HCT116 (cell line): Measurements from ENCODE around the gene NFATC3. TPM values are rescaled to one million over a fixed set of nuclear protein-coding genes. Genes with fewer than 3 reads are reported as not detected.

Source experiments
- ATAC-seq: fragments of 200-7000 bp; cut with Tn5 transposase; 2 replicates; pipeline ENCODE4 v1.9.1; 2020; ENCODE audit warnings: mild to moderate bottlenecking, moderate library complexity
- BruUV-seq: library from RNA; stranded (reverse); fragments of 400-500 nt; replicated peaks from 2 replicates; lab custom pipeline; 2021; lab: Mats Ljungman, UMichigan
- CTCF ChIA-PET: fragments of 300-600 bp; sonication (Branson Sonifier 250); formaldehyde crosslinking; loops from one replicate; lab custom pipeline; 2021; ENCODE audit warnings: antibody characterized with exemption; lab: Charles Lee
- POLR2A ChIA-PET: fragments of 300-600, 350-600 bp; sonication (Branson Sonifier 250); formaldehyde crosslinking; loops from one replicate; lab custom pipeline; 2021; ENCODE audit warnings: antibody characterized with exemption; lab: Charles Lee
- RAD21 ChIA-PET, 2 experiments: fragments of 300-600 bp; sonication (Branson Sonifier 250); formaldehyde crosslinking; loops; one replicate each; lab custom pipeline; 2023; ENCODE audit warnings: low total read pairs in 2 of 2; ENCODE audit not compliant: uncharacterized antibody in 2 of 2, unreplicated experiment in 2 of 2, low non-redundant PET in 1 of 2; lab: Charles Lee
- DNase-seq: peaks from one replicate; pipeline ENCODE4 v3.0.0-alpha.2; 2010; ENCODE audit warnings: low read depth, low spot score
- H2AFZ ChIP-seq: fragments of 200-600 bp; shearing (Covaris generic), sonication (generic); 2 replicates; pipeline ENCODE4 v1.6.1; 2017; ENCODE audit warnings: low read depth, mixed run types, mixed read lengths, antibody characterized with exemption, low read length; ENCODE audit not compliant: poor library complexity, severe bottlenecking
- H3K27ac ChIP-seq: 2 replicates; pipeline ENCODE4 v1.5.1; 2012; ENCODE audit warnings: low read depth, low read length
- H3K27me3 ChIP-seq: fragments of 200-600 bp; sonication (generic); 2 replicates; pipeline ENCODE4 v1.6.1; 2016; ENCODE audit warnings: mixed run types, low read length, mixed read lengths; ENCODE audit not compliant: insufficient read depth
- H3K36me3 ChIP-seq, 2 experiments: fragments of 200-500 bp in 1 of 2; fragments of 200-600 bp in 1 of 2; sonication (Bioruptor generic) in 1 of 2; sonication (generic) in 1 of 2; 2 replicates each; pipeline versions ENCODE4 v1.5.1 to v1.6.1; 2014 to 2016; ENCODE audit warnings: low read length in 2 of 2, inconsistent platforms in 1 of 2, mixed read lengths in 1 of 2, mixed run types in 1 of 2; ENCODE audit not compliant: insufficient read depth in 2 of 2, control insufficient read depth in 1 of 2
- H3K4me1 ChIP-seq, 2 experiments: fragments of 200-600 bp in 1 of 2; sonication (generic) in 1 of 2; 2 replicates each; pipeline versions ENCODE4 v1.5.1 to v1.6.1; 2012 to 2017; ENCODE audit warnings: low read length in 2 of 2, inconsistent platforms in 1 of 2, mild to moderate bottlenecking in 1 of 2, mixed read lengths in 1 of 2, mixed run types in 1 of 2, moderate library complexity in 1 of 2; ENCODE audit not compliant: insufficient read depth in 2 of 2, control insufficient read depth in 1 of 2
- H3K4me2 ChIP-seq: fragments of 200-600 bp; sonication (generic); 2 replicates; pipeline ENCODE4 v1.6.1; 2017; ENCODE audit warnings: mixed run types, low read length, mixed read lengths
- H3K4me3 ChIP-seq, 2 experiments: fragments of 200-600 bp in 1 of 2; sonication (generic) in 1 of 2; replicated peaks in 1 of 2; 2 replicates each; pipeline ENCODE4 v1.5.1; 2011 to 2016; ENCODE audit warnings: low read length in 2 of 2, control low read depth in 1 of 2, low read depth in 1 of 2, mild to moderate bottlenecking in 1 of 2, mixed read lengths in 1 of 2, mixed run types in 1 of 2
- H3K79me2 ChIP-seq: fragments of 200-600 bp; sonication (generic); 2 replicates; pipeline ENCODE4 v1.6.1; 2017; ENCODE audit warnings: mild to moderate bottlenecking, mixed run types, low read length, moderate library complexity, mixed read lengths; ENCODE audit not compliant: insufficient read depth
- H3K9ac ChIP-seq: fragments of 200-600 bp; sonication (generic); 2 replicates; pipeline ENCODE4 v1.6.1; 2016; ENCODE audit warnings: low read length, mixed read lengths
- H3K9me2 ChIP-seq: fragments of 200-600 bp; sonication (generic), shearing (Covaris generic); 2 replicates; pipeline ENCODE4 v1.6.1; 2017; ENCODE audit warnings: mixed run types, mild to moderate bottlenecking, moderate library complexity; ENCODE audit not compliant: insufficient read depth
- H3K9me3 ChIP-seq, 2 experiments: fragments of 200-500 bp in 1 of 2; fragments of 200-600 bp in 1 of 2; sonication (Bioruptor generic) in 1 of 2; sonication (generic) in 1 of 2; 2 replicates each; pipeline ENCODE4 v1.6.1; 2014 to 2017; ENCODE audit warnings: low read length in 2 of 2, mixed read lengths in 2 of 2, inconsistent platforms in 1 of 2, low read depth in 1 of 2, mild to moderate bottlenecking in 1 of 2, mixed run types in 1 of 2, moderate library complexity in 1 of 2; ENCODE audit not compliant: control insufficient read depth in 1 of 2, insufficient read depth in 1 of 2
- H4K20me1 ChIP-seq: fragments of 200-600 bp; sonication (generic), shearing (Covaris generic); 2 replicates; pipeline ENCODE4 v1.6.1; 2017; ENCODE audit warnings: mixed run types, mild to moderate bottlenecking, moderate library complexity; ENCODE audit not compliant: insufficient read depth
- CEBPB ChIP-seq: IDR thresholded peaks from 2 replicates; pipeline ENCODE4 v1.6.1; 2012; ENCODE audit warnings: low read depth
- CTCF ChIP-seq, 3 experiments: fragments of 200-600 bp in 1 of 3; sonication (generic) in 1 of 3; IDR thresholded peaks in 2 of 3; conservative IDR thresholded peaks in 1 of 3; 2 replicates each; pipeline ENCODE4 v1.5.1; 2012 to 2017; ENCODE audit warnings: low read depth in 2 of 3, low read length in 2 of 3, antibody characterized with exemption in 1 of 3, borderline replicate concordance in 1 of 3, control low read depth in 1 of 3, mild to moderate bottlenecking in 1 of 3, mixed read lengths in 1 of 3, mixed run types in 1 of 3, moderate library complexity in 1 of 3; ENCODE audit not compliant: insufficient read depth in 1 of 3
- ELF1 ChIP-seq: IDR thresholded peaks from 2 replicates; pipeline ENCODE4 v1.6.1; 2012; ENCODE audit warnings: low read depth, borderline replicate concordance
- ZNF274 ChIP-seq: fragments of 200-500 bp; sonication (Bioruptor generic); IDR thresholded peaks from 2 replicates; pipeline ENCODE4 v1.6.1; 2014; ENCODE audit warnings: mild to moderate bottlenecking, low read depth, low read length, inconsistent platforms
- intact Hi-C: fragments of 100-400 bp; cut with micrococcal nuclease; formaldehyde crosslinking; loops from 2 replicates; pipeline ENCODE4 v1.10.0; 2022
- total RNA-seq: library from RNA; stranded (reverse); gene quantifications from one replicate; pipeline ENCODE4 v1.2.1, GENCODE V29; 2021; ENCODE audit not compliant: unreplicated experiment

Gene NFATC3
- total RNA-seq, 1 experiment from 2014 or later, result 25.6 TPM

GRCh38 chr16:68244481-68244902 lies 159.3 kb downstream of the NFATC3 start:
- ChIA-PET CTCF (interaction anchor here (1.0 kb wide), 2 partner anchors 17 to 20 kb away, joined by 4 to 6 read pairs; partner anchors contain the start of gene SLC7A6), POLR2A (no interaction called here), RAD21 (interaction anchor here in 1 of 2 experiments (0.7 kb wide), 1 partner anchor 72 kb away, joined by 5 read pairs; no protein-coding TSS in a partner anchor)
- no peaks in the 10 kb centered on the region for H3K27me3 ChIP-seq
- ATAC-seq, result no peak
- peak overlapping the region; percentile 81 to 85 for H3K4me3 ChIP-seq
- H3K36me3 ChIP-seq, result no peaks in the 10 kb centered on the region
- no peaks in the 10 kb centered on the region for H3K9me3 ChIP-seq
- H3K4me1 ChIP-seq, result peaks cover 5 to 25% of the 10 kb centered on the region in 2 experiments; a peak in 3 of 4 replicates
- no peaks in the 10 kb centered on the region for H4K20me1 ChIP-seq
- no peak for DNase-seq
- intact Hi-C loops, result no loop called here
- peaks cover 10% of the 10 kb centered on the region; the same call in 1 of the 2 replicates for H3K79me2 ChIP-seq
- no peaks in the 10 kb centered on the region for H3K9me2 ChIP-seq
- H3K4me2 ChIP-seq, result peak overlapping the region; percentile 99
- H2AFZ ChIP-seq, result no peak overlapping the region
- no TSS peak for BruUV-seq
- H3K9ac ChIP-seq, result peak overlapping the region; percentile 61
- TF ChIP-seq ZNF274, result no peak
- no peak for TF ChIP-seq ELF1
- TF ChIP-seq CTCF (IDR thresholded peaks at IDR 0.05 in 2 of 3, conservative IDR thresholded peaks at IDR 0.05 in 1 of 3; ENCODE audit: borderline replicate concordance in 1 of 3, insufficient read depth in 1 of 3, low read depth in 2 of 3, low read length in 2 of 3), result no peak
- no peak for TF ChIP-seq CEBPB
- TF ChIP-seq, all 23 proteins: peak for 0
- H3K27ac ChIP-seq, result no peak overlapping the region; the same call in 1 of the 2 replicates
